Nephron (organoid): ENCODE data around the gene GTF2IRD1.
"Not testable (repeated sequence)": the region's sequence is repeated elsewhere in the genome, so short reads cannot be mapped to it uniquely, and the experiment has no call there.

ENCODE experiments used
- H3K27ac Mint-ChIP-seq, 3 experiments: 2 replicates each; pipeline ENCODE4 v1.8.0; 2020; ENCODE audit warnings: mixed read lengths in 3 of 3, mild to moderate bottlenecking in 2 of 3, moderate library complexity in 1 of 3
- H3K27me3 Mint-ChIP-seq: 2 replicates; pipeline ENCODE4 v1.8.0; 2021; ENCODE audit warnings: low read depth, mild to moderate bottlenecking, moderate library complexity, mixed read lengths
- H3K36me3 Mint-ChIP-seq: 2 replicates; pipeline ENCODE4 v1.8.0; 2020; ENCODE audit warnings: low read depth, mixed read lengths
- H3K4me1 Mint-ChIP-seq: 2 replicates; pipeline ENCODE4 v1.8.0; 2020; ENCODE audit warnings: mixed read lengths
- H3K4me3 Mint-ChIP-seq, 3 experiments: 2 replicates each; pipeline ENCODE4 v1.8.0; 2020; ENCODE audit warnings: mild to moderate bottlenecking in 3 of 3, mixed read lengths in 3 of 3, moderate library complexity in 2 of 3
- H3K9me3 Mint-ChIP-seq: 2 replicates; pipeline ENCODE4 v1.8.0; 2020; ENCODE audit warnings: mixed read lengths
- CTCF ChIP-seq, 3 experiments: fragments of 200-600 bp; sonication (generic); IDR thresholded peaks; one replicate each; pipeline ENCODE4 v1.5.0; 2021; ENCODE audit warnings: antibody characterized with exemption in 3 of 3; ENCODE audit not compliant: unreplicated experiment in 3 of 3

Gene GTF2IRD1

GRCh38 chr7:74428023-74428422, 25.7 kb upstream of the GTF2IRD1 start:
- Mint-ChIP-seq H3K27me3 (peaks cover 3% of the 10 kb centered on the region), H3K36me3 (no peaks in the 10 kb centered on the region), H3K27ac (peak overlapping the region in 1 of 3 experiments; percentile 22), H3K4me1 (no peaks in the 10 kb centered on the region), H3K9me3 (no peaks in the 10 kb centered on the region), H3K4me3 (no peak overlapping the region)
- no peak for TF ChIP-seq CTCF (IDR thresholded peaks at IDR 0.05; ENCODE audit: unreplicated experiment in 3 of 3)

GRCh38 chr7:74429153-74429747, 24.5 kb upstream of the GTF2IRD1 start:
- Mint-ChIP-seq H3K27ac (peak overlapping the region in 2 of 3 experiments; percentile 60 to 84), H3K4me3 (no peak overlapping the region), H3K9me3 (no peaks in the 10 kb centered on the region), H3K27me3 (peaks cover 3% of the 10 kb centered on the region), H3K4me1 (no peaks in the 10 kb centered on the region), H3K36me3 (no peaks in the 10 kb centered on the region)
- TF ChIP-seq CTCF (IDR thresholded peaks at IDR 0.05; ENCODE audit: unreplicated experiment in 3 of 3): no peak

GRCh38 chr7:74430409-74430808, 23.3 kb upstream of the GTF2IRD1 start:
- not testable (repeated sequence) for H3K27ac Mint-ChIP-seq, H3K9me3 Mint-ChIP-seq, H3K4me1 Mint-ChIP-seq, H3K4me3 Mint-ChIP-seq, H3K27me3 Mint-ChIP-seq, H3K36me3 Mint-ChIP-seq

- Mint-ChIP-seq H3K4me3 (no peak overlapping the region), H3K36me3 (no peaks in the 10 kb centered on the region), H3K4me1 (no peaks in the 10 kb centered on the region), H3K27me3 (peaks cover 3% of the 10 kb centered on the region), H3K27ac (peak overlapping the region in 2 of 3 experiments; percentile 26 to 77), H3K9me3 (no peaks in the 10 kb centered on the region)
- no peak for TF ChIP-seq CTCF (IDR thresholded peaks at IDR 0.05; ENCODE audit: unreplicated experiment in 3 of 3)
Measured at GRCh38 chr7:74430961-74431466, 22.7 kb upstream of the GTF2IRD1 start.

- H3K27me3 Mint-ChIP-seq, H3K36me3 Mint-ChIP-seq, H3K4me3 Mint-ChIP-seq, H3K4me1 Mint-ChIP-seq, H3K27ac Mint-ChIP-seq, H3K9me3 Mint-ChIP-seq: not testable (repeated sequence)
Measured at GRCh38 chr7:74437291-74437571, 16.5 kb upstream of the GTF2IRD1 start.

- Mint-ChIP-seq H3K27ac (no peak overlapping the region), H3K4me3 (no peak overlapping the region), H3K4me1 (peaks cover 5% of the 10 kb centered on the region), H3K27me3 (no peaks in the 10 kb centered on the region), H3K9me3 (no peaks in the 10 kb centered on the region), H3K36me3 (no peaks in the 10 kb centered on the region)
- no peak for TF ChIP-seq CTCF (IDR thresholded peaks at IDR 0.05; ENCODE audit: unreplicated experiment in 3 of 3)
Measured at GRCh38 chr7:74438327-74438726, 15.4 kb upstream of the GTF2IRD1 start.

GRCh38 chr7:74439541-74439940, 14.2 kb upstream of the GTF2IRD1 start:
- H3K4me3 Mint-ChIP-seq: no peak overlapping the region
- H3K27me3 Mint-ChIP-seq: no peaks in the 10 kb centered on the region
- peaks cover 12% of the 10 kb centered on the region for H3K4me1 Mint-ChIP-seq
- TF ChIP-seq CTCF (IDR thresholded peaks at IDR 0.05; ENCODE audit: unreplicated experiment in 3 of 3): no peak
- H3K9me3 Mint-ChIP-seq: no peaks in the 10 kb centered on the region
- no peaks in the 10 kb centered on the region for H3K36me3 Mint-ChIP-seq
- peak overlapping the region in 1 of 3 experiments; percentile 63 for H3K27ac Mint-ChIP-seq

- Mint-ChIP-seq H3K27ac (peak overlapping the region in 1 of 3 experiments; percentile 63), H3K4me1 (peaks cover 12% of the 10 kb centered on the region)
- H3K27me3 Mint-ChIP-seq, H3K4me3 Mint-ChIP-seq, H3K9me3 Mint-ChIP-seq, H3K36me3 Mint-ChIP-seq: not testable (repeated sequence)
Measured at GRCh38 chr7:74440143-74440542, 13.6 kb upstream of the GTF2IRD1 start.
